NCI-H526 (cell line): ENCODE results near the gene UBN2.

Experiments used
- DNase-seq, 2 experiments: peaks; one replicate each; lab custom pipeline; 2025; lab: John Stamatoyannopoulos, UW

Gene UBN2

GRCh38 chr7:139232377-139232717 is 1.3 kb downstream of the UBN2 start:
- DNase-seq = no peak

- no peak for DNase-seq
Measured at GRCh38 chr7:139232904-139233303, 1.9 kb downstream of the UBN2 start.

DNA sequence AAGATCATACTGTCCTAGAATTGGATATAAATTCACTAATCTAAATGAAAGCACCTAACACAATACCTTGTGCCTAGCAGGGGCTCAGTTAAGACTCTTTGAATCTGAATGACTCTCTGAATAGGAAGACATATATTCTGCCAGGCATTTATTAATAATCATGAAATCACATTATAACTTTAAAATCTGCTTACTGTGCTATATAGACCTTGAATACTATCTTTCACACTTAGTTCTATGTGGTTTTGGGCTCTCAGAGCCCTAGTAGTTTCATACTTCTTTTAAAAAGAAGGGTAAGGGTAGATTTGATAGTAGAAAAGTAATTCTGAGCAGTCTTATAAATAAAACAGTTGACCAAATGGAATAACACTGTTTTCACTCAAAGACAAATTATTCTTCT is 10.2 kb downstream of the UBN2 start:
- DNase-seq = no peak

GRCh38 chr7:139242741-139243281 is 11.8 kb downstream of the UBN2 start:
- DNase-seq = no peak

DNA sequence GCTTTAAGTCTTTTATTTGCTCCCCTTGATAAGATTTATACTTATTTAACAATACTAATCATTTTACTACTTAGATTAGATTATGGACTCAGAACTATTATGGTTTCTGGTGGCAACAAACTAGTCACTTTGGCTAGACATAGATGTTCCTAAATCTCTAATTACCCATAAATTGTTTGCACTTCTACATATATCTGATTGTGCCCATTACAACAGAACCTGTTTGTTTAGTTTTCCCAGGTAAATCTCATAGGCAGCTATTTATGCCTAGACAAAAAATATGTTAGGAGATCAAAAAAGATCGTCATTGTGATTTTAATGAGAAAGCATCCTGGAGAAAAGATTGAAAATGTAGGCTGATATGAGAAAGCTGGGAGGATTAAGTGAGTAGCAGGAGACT is 14.4 kb downstream of the UBN2 start:
- no peak for DNase-seq

GRCh38 chr7:139246494-139246893 is 15.5 kb downstream of the UBN2 start:
- DNase-seq = no peak

DNA sequence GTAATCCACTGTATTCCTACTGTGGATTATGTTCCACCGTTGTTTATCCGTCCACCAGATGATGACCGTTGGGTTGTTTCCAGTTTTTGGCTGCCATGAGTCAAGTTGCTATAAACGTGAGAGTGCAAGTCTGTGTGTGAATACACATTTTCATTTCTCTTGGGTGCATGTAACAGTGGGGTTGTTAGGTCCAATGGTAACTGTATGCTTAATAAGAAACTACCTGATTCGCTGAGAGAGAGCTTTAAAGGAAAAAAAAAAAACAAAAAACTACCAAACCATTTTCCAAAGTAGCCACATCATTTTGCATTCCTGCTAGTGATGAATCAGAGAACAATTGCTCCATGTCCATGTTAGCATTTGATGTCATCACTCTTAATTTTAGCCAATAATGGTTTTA is 15.9 kb downstream of the UBN2 start:
- DNase-seq = no peak

- DNase-seq = no peak
Measured at GRCh38 chr7:139249179-139249810, 18.3 kb downstream of the UBN2 start.

GRCh38 chr7:139252451-139252850 is 21.4 kb downstream of the UBN2 start:
- DNase-seq = no peak

DNA sequence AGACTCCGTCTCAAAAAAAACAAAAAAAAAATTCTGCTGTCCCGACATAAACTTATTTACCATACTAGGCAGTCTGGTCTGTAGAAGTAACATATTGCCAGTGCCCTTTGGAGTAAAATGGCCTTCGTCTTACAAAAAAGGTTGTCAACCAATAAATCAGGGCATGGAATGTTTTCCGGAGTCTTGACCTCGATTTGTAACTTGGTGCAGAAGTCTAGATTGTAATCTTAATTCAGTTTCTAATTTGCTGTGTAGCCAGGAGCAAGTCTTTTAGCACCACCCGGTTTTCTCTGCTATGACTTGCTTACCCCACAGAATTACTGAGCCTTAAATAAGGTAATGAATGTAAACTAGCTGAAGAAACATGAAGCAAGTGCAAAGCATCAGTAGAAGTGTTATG is 23.2 kb downstream of the UBN2 start:
- DNase-seq = no peak

GRCh38 chr7:139254728-139255127 is 23.7 kb downstream of the UBN2 start:
- no peak for DNase-seq

DNA sequence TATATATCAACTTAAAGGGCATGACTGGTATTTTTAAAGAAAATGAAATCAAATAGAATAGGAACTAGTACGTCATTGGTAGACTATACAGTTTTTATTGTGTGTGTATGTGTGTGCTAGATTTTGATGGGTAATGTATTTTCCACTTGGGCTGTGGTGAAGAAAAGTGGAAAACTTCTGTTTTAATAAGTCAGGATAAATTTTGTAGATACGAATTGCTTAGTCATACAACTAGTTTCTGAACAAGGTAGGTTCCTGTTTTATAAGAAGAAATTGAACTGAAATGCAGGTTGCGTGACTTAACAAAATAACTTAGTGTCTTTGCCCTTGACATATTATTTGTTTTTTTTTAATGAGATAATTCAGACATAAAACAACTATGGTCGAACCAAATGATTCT is 24.3 kb downstream of the UBN2 start:
- DNase-seq = no peak

- DNase-seq = no peak
Measured at GRCh38 chr7:139259142-139259541, 28.1 kb downstream of the UBN2 start.

GRCh38 chr7:139264220-139264619 is 33.2 kb downstream of the UBN2 start:
- DNase-seq = no peak

GRCh38 chr7:139265673-139266072 is 34.6 kb downstream of the UBN2 start:
- DNase-seq = no peak

DNA sequence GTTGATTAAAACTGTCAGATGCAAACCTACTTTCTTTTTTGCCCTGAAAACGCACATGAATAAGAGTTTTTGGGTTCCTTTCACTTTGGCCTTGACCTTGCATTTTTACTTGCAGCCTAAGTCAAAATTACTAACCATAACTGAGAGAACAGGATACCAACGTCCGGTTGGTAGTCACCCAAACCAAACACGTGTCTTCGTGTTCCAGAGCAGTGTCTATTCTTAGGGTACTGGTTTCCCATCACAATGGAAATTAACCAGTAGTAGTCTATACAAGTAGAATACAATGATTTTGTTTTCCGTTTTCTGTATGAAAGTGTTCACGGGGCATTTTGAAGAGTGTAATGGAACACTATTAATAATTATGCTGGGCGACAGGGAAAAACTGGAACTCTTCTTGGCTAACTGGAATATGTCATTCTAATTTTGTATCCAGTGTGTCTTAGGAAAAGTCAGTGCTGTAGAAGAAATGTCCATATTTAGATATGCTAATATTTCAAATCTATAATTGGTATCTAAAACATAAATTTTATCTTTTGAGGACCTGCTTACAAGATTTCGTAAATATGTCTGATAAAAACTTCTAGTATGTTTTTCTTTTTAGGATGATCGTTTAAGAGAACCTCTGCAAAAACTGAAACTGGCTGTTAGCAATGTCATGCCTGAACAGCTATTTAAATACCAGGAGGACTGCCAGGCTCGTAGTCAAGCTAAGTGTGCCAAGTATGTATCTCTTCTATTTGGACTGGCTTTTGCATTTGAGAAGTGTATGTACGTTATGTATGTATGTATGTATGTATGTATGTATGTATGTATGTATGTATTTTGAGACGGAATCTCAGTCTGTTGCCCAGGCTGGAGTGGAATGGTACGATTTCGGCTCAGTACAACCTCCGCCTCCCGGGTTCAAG is 40.9 kb downstream of the UBN2 start:
- DNase-seq = no peak

DNA sequence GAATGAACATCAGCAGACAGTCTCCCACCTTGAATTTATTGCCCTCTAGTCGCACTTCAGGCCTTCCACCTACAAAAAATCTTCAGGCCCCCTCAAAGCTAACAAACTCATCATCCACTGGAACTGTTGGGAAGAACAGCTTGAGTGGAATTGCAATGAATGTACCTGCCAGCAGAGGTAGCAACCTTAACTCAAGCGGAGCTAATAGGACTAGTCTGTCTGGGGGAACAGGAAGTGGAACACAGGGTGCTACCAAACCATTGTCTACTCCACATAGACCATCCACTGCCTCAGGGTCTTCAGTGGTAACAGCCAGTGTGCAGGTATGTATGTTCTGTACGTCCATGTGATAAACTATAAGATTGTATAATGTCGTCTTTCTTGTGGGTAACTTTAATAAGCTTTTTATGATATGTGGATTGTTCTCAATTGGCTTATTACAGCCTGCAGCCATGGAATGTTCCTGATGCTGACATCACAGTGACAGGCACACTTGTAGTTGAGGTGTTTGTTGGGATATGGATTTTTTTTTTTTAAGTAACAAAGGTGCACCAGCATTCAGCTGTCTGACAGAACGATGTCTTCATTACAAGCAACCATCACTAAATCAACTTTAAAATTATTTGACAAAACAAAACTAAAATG is 53.3 kb downstream of the UBN2 start:
- no peak for DNase-seq

DNA sequence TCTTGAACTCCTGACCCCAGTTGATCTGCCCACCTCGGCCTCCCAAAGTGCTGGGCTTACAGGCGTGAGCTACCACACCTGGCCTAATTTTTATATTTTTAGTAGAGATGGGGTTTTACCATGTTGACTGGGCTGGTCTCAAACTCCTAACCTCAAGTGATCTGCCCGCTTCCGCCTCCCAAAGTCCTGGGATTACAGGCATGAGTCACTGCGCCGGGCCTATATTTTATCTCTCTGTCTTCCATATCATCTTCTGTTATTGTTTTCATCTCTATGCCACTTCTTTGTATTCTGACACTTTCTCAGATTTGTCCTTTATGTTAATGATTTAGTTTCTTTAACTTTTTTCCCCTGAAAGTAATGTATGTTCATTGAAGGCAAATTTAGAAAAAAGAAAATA is 55.1 kb downstream of the UBN2 start:
- no peak for DNase-seq

- no peak for DNase-seq
Measured at GRCh38 chr7:139292821-139293220, 61.8 kb downstream of the UBN2 start.

- DNase-seq = no peak
Measured at GRCh38 chr7:139293534-139293933, 62.5 kb downstream of the UBN2 start.

DNA sequence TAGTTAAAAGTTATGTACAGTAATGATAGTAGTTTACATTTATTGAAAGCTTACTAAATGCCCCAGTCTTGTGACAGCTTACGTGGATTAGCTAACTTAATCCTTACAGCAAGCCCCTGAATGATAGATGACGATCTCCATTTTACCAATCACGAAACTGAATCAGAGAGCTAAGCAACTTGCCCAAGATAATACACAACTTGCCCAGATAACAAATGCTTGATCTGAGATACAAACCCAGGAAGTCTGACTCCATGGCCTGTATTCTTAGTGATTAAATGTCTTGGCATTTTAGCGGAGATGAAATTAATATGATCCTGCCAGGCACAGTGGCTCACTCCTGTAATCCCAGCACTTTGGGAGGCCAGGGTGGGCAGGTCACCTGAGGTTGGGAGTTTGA is 63.2 kb downstream of the UBN2 start:
- DNase-seq = no peak

DNA sequence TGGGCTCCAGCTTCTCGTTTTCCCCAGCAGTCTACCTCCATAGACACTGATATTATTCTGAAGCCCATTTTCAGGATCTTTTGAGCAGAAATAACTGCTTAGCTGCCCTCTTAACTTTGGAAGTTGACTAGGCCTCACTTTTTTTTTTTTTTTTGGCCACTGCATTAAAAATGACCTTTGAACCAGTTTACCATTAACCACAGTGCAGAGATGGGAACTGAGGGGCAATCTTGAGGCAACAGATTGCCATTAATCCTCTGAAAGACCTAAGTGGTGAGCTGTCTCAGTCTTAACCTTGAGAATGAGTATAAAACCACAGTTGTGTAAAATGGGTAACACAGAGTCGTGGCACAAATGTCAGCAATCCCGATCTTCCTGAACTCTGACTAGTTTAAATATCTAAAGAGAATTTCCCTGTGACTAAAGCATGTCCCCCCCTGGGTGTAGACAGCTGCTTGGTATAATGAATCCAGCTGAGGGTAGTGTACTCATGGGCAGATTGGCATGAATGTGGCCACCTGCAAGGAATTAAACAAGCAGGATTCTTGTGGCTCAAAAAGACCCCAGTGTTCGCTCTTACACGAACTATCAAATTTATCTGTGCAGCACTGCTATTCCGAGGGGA is 64.0 kb downstream of the UBN2 start:
- DNase-seq = no peak
